Karpas-422 (cell line): ENCODE data around the gene ARFGAP3. TPM values are rescaled to one million over a fixed set of nuclear protein-coding genes. Genes with fewer than 3 reads are reported as not detected.

Source experiments
- DNase-seq: peaks from one replicate; pipeline ENCODE4 v3.0.0-alpha.2; 2015
- H2AFZ ChIP-seq: fragments of 200-600 bp; sonication (generic); 2 replicates; pipeline ENCODE4 v1.6.1; 2014; ENCODE audit warnings: antibody characterized with exemption, low read length, mixed read lengths
- H3K27ac ChIP-seq: fragments of 200-600 bp; sonication (generic); 2 replicates; pipeline ENCODE4 v1.5.1; 2014; ENCODE audit warnings: mild to moderate bottlenecking, low read length, moderate library complexity
- H3K27me3 ChIP-seq: fragments of 200-600 bp; sonication (generic); 2 replicates; pipeline ENCODE4 v1.6.1; 2014; ENCODE audit warnings: low read length, mixed read lengths
- H3K36me3 ChIP-seq: fragments of 200-600 bp; sonication (generic); 2 replicates; pipeline ENCODE4 v1.6.1; 2014; ENCODE audit warnings: low read length, mixed read lengths; ENCODE audit not compliant: insufficient read depth
- H3K4me1 ChIP-seq: fragments of 200-600 bp; sonication (generic); 2 replicates; pipeline ENCODE4 v1.6.1; 2014; ENCODE audit warnings: mild to moderate bottlenecking, low read length, mixed read lengths
- H3K4me2 ChIP-seq: fragments of 200-600 bp; sonication (generic); 2 replicates; pipeline ENCODE4 v1.6.1; 2014; ENCODE audit warnings: low read length, low read depth, mild to moderate bottlenecking; ENCODE audit not compliant: poor library complexity, severe bottlenecking
- H3K4me3 ChIP-seq: fragments of 200-600 bp; sonication (generic); 2 replicates; pipeline ENCODE4 v1.5.1; 2014; ENCODE audit warnings: mild to moderate bottlenecking, antibody characterized with exemption, low read length, mixed read lengths
- H3K79me2 ChIP-seq: fragments of 200-600 bp; sonication (generic); 2 replicates; pipeline ENCODE4 v1.6.1; 2014; ENCODE audit warnings: mild to moderate bottlenecking, low read length, mixed read lengths
- H3K9ac ChIP-seq: fragments of 200-600 bp; sonication (generic); 2 replicates; pipeline ENCODE4 v1.6.0; 2014; ENCODE audit warnings: low read length
- H3K9me2 ChIP-seq: fragments of 200-600 bp; sonication (generic), shearing (Covaris generic); replicated peaks from 2 replicates; pipeline ENCODE4 v1.6.0; 2014; ENCODE audit warnings: mild to moderate bottlenecking, low read length, moderate library complexity; ENCODE audit not compliant: insufficient read depth
- H3K9me3 ChIP-seq: fragments of 300-700, 200-600 bp; sonication (generic); 2 replicates; pipeline ENCODE4 v1.6.1; 2014; ENCODE audit warnings: low read length, mixed read lengths
- H4K20me1 ChIP-seq: fragments of 200-600 bp; sonication (generic); 2 replicates; pipeline ENCODE4 v1.6.1; 2014; ENCODE audit warnings: mild to moderate bottlenecking, antibody characterized with exemption, low read length, low read depth; ENCODE audit not compliant: insufficient read depth
- total RNA-seq: library from RNA; depleted of rRNA; stranded (reverse); fragments of >200 nt; shearing (Covaris generic); gene quantifications from 2 replicates; pipeline ENCODE4 v1.2.3, GENCODE V29; 2014; ENCODE audit warnings: low replicate concordance

ARFGAP3 gene
- total RNA-seq, 1 experiment from 2014 or later = 26.1 TPM

DNA sequence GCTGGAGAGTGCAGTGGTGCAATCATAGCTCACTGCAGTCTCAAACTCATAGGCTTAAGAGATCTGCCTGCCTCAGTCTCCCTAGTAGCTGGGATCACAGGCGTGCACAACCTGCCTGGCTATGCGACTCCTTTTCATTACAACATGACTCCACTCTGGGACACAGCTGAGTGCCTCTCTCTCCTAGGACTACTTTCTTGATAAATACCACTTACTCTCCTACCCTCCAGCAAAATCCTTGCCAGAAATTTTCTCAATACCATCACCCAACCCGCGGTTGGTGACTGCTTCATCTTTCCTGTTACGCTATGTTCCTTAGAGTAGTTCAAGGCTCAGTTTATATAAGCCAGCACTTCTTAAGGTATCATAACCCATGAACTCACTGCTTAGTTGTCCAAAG is 26.9 kb downstream of the ARFGAP3 start:
- Histone ChIP-seq H3K27ac (no peak overlapping the region), H3K36me3 (no peaks in the 10 kb centered on the region), H3K4me1 (no peaks in the 10 kb centered on the region), H3K27me3 (no peaks in the 10 kb centered on the region), H3K9ac (no peak overlapping the region), H3K9me3 (no peaks in the 10 kb centered on the region), H3K4me2 (no peak overlapping the region), H3K79me2 (no peaks in the 10 kb centered on the region), H2AFZ (no peak overlapping the region), H4K20me1 (no peaks in the 10 kb centered on the region), H3K4me3 (no peak overlapping the region), H3K9me2 (no peaks in the 10 kb centered on the region)
- DNase-seq = no peak

DNA sequence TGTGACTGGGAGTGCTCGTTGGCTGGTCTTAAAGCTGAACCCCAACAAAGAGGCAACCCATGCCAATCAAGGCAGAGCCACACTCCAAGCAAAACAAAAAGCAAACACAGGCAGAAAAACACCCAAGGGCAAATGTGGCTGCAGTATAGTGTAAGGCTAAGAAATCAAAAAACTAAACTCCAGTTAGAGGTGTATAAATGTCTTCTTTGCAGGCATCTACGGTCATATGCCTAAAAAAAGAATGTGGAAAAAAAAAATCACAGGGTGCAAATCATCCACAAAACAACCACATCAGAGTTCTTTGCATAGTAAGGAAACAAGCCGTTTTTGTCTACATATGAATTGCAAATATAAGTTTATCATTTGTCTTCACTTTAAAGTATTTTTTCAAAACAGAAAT is 27.8 kb downstream of the ARFGAP3 start:
- no peak overlapping the region for H2AFZ ChIP-seq
- H3K9me2 ChIP-seq = no peaks in the 10 kb centered on the region
- DNase-seq = no peak
- no peaks in the 10 kb centered on the region for H3K9me3 ChIP-seq
- H3K36me3 ChIP-seq = no peaks in the 10 kb centered on the region
- H3K4me3 ChIP-seq = no peak overlapping the region
- no peaks in the 10 kb centered on the region for H3K4me1 ChIP-seq
- no peaks in the 10 kb centered on the region for H3K27me3 ChIP-seq
- no peaks in the 10 kb centered on the region for H4K20me1 ChIP-seq
- H3K4me2 ChIP-seq = no peak overlapping the region
- H3K27ac ChIP-seq = no peak overlapping the region
- H3K79me2 ChIP-seq = no peaks in the 10 kb centered on the region
- no peak overlapping the region for H3K9ac ChIP-seq

DNA sequence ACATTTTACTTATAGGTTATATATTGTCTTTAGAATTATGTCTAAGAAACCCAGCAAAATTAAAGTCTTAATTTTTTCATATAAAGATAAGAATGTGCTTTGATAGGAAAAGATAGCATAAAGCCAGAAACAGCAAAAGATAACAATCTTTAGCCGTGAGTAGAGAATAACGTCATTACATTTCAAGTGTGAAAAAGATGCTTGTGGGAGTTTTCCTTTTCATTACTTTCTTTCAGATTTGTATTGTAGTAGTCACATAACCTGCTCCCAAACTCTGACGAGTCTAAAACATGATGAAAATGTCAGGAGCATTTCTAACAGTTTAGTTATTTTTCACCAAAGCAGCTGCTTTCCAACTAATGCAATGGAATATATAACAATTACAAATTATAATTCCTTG is 31.3 kb downstream of the ARFGAP3 start:
- Histone ChIP-seq H2AFZ (no peak overlapping the region), H3K79me2 (no peaks in the 10 kb centered on the region), H3K9me3 (peaks cover 5% of the 10 kb centered on the region; the same call in 1 of the 2 replicates), H3K9ac (no peak overlapping the region), H3K36me3 (0 out of 2 replicates have a peak, but pooled peaks cover 9% of the 10 kb centered on the region), H3K9me2 (no peaks in the 10 kb centered on the region), H4K20me1 (no peaks in the 10 kb centered on the region), H3K27ac (no peak overlapping the region), H3K27me3 (no peaks in the 10 kb centered on the region), H3K4me1 (no peaks in the 10 kb centered on the region), H3K4me3 (no peak overlapping the region), H3K4me2 (no peak overlapping the region)
- DNase-seq = no peak

DNA sequence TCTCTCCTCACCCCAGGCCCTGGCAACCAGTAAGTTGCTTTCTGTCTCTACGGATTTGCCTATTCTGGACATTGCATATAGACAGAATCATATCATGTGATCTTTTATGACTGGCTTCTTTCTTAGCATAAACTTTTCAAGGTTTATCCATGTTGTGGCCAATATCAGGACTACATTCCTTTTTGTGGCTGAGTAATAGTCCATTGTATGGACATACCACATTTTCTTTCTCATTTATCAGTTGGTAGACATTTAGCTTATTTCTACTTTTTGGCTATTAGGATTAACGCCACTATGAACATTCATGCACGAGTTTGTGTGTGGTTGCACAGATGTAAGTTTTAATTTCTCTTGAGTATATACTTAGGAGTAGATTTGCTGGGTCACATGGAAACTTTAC is 35.7 kb downstream of the ARFGAP3 start:
- no peak for DNase-seq
- Histone ChIP-seq H3K4me1 (peaks cover 25% of the 10 kb centered on the region), H3K9me2 (no peaks in the 10 kb centered on the region), H3K4me3 (no peak overlapping the region), H3K4me2 (no peak overlapping the region), H3K9ac (no peak overlapping the region), H3K27ac (no peak overlapping the region), H3K9me3 (peaks cover 5% of the 10 kb centered on the region; the same call in 1 of the 2 replicates), H3K27me3 (no peaks in the 10 kb centered on the region), H3K79me2 (no peaks in the 10 kb centered on the region), H4K20me1 (no peaks in the 10 kb centered on the region), H3K36me3 (0 out of 2 replicates have a peak, but pooled peaks cover 9% of the 10 kb centered on the region), H2AFZ (no peak overlapping the region)

DNA sequence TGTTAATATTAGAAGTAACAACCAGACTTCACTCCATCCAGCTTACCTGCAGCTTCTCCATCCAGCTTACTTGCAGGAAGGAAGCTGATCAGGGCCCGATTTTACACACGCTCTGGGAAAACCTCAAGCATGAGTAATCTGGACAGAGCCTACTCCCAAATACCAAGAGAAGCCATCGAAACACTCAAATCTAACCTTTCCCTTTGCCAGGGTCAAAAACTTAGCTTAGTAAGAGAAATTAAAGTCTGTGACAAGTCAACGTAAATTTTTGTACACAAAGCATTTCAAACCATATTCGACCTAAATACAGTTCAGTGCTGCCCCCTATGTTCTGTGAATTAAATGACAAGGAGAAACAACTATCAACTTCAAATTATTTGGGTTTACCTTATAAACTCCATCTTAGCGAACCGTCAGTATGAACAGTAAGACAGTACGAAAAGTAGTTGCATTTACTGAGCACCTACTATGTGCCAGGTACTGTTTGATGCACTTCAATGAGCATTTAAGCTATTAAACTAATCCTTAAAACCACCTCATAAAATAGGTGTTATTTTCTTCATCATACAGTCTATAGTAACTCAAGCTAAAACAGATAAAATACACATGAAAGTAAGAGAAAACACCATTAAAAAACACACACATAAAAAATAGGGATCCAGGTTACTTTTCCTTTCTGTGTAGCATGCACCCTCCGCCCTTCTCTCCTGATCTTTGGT is 36.9 kb downstream of the ARFGAP3 start:
- DNase-seq = peak; percentile 60
- Histone ChIP-seq H3K4me1 (peaks cover 37% of the 10 kb centered on the region), H3K79me2 (no peaks in the 10 kb centered on the region), H3K36me3 (0 out of 2 replicates have a peak, but pooled peaks cover 9% of the 10 kb centered on the region), H4K20me1 (no peaks in the 10 kb centered on the region), H2AFZ (peak overlapping the region; percentile 29; the same call in 1 of the 2 replicates), H3K4me3 (no peak overlapping the region), H3K9ac (0 out of 2 replicates have a peak overlapping the region, but pooled peaks have one; percentile 30), H3K9me2 (no peaks in the 10 kb centered on the region), H3K27me3 (no peaks in the 10 kb centered on the region), H3K27ac (no peak overlapping the region), H3K4me2 (peak overlapping the region; percentile 42), H3K9me3 (peaks cover 5% of the 10 kb centered on the region; the same call in 1 of the 2 replicates)

DNA sequence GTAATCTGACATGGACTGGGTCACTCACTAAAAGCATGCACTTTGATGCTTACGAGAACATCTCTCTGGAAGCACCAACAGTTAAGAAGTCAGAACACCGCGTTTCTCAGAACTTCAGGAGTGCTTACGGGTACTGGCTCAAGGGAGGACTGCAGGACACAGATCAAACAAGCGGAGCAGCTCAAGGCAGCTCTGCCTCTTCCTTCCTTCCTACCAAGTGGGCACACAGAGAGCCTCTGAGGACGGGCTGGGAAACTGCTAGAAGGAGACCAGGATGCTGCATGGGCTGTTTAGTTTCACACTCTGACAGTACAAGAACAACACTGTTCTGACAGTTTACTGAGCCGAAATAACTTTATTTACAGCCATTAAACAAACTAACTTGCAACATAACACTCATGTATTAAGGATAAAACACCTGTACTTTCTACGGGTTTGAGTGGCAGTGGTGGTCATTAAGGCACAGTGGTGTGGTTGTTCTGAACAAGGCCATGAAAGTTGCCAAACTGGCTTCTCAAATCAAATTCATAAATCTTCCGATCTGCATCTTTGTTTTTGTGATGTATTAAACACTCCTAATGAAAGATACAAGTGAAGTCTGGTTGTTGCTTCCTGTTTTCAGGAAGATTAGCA is 37.5 kb downstream of the ARFGAP3 start:
- peaks cover 44% of the 10 kb centered on the region for H3K4me1 ChIP-seq
- no peaks in the 10 kb centered on the region for H3K27me3 ChIP-seq
- 0 out of 2 replicates have a peak overlapping the region, but pooled peaks have one; percentile 30 for H3K9ac ChIP-seq
- peak overlapping the region; percentile 42 for H3K4me2 ChIP-seq
- H3K9me3 ChIP-seq = peaks cover 5% of the 10 kb centered on the region; the same call in 1 of the 2 replicates
- H4K20me1 ChIP-seq = no peaks in the 10 kb centered on the region
- H3K36me3 ChIP-seq = 0 out of 2 replicates have a peak, but pooled peaks cover 9% of the 10 kb centered on the region
- no peaks in the 10 kb centered on the region for H3K9me2 ChIP-seq
- no peaks in the 10 kb centered on the region for H3K79me2 ChIP-seq
- no peak overlapping the region for H3K27ac ChIP-seq
- H3K4me3 ChIP-seq = no peak overlapping the region
- H2AFZ ChIP-seq = peak overlapping the region; percentile 29; the same call in 1 of the 2 replicates
- DNase-seq = no peak

DNA sequence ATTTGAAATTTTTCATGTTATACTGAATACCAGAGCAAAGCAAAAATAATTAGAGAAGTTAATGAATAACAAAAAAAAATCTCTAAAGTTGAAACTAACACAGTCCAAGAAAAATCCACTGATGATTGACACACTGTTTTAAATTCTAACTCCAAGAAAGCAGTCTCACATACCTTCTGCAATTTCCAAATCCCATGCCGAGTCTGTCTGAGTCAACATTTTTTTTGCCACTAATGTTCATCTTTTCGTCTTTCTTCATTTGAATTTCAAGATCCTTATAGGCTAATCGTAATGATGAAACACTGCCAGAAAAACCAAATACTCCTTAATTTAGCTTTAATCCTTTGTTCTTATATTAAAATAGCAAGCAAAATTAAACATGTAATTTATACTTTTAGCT is 39.5 kb downstream of the ARFGAP3 start:
- Histone ChIP-seq H3K9me3 (peaks cover 5% of the 10 kb centered on the region; the same call in 1 of the 2 replicates), H3K9ac (peak overlapping the region; percentile 35), H3K9me2 (no peaks in the 10 kb centered on the region), H3K36me3 (0 out of 2 replicates have a peak, but pooled peaks cover 9% of the 10 kb centered on the region), H3K79me2 (no peaks in the 10 kb centered on the region), H4K20me1 (no peaks in the 10 kb centered on the region), H3K27ac (peak overlapping the region; percentile 60), H3K4me3 (peak overlapping the region; percentile 32; the same call in 1 of the 2 replicates), H3K4me2 (peak overlapping the region; percentile 61), H3K4me1 (peaks cover 64% of the 10 kb centered on the region), H2AFZ (no peak overlapping the region), H3K27me3 (no peaks in the 10 kb centered on the region)
- no peak for DNase-seq

DNA sequence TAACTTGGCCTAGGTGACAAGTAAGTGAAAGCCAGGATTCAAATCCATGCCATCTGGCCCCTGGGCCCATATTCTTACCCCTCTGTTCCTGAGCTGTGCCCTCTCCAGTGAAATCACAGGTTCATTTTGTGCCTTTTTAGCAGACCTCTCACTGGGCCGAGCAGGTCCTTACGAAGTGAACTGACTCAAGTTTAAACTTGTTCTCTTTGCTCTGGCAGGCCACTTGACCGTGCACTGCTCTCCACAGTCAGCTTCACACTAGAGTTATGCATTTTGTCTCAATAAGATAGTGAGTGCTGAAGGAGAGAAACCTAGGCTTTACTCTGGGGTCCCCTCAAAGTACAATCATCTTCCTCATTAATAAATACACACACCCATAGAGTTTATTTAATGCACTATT is 40.7 kb downstream of the ARFGAP3 start:
- Histone ChIP-seq H3K9ac (peak overlapping the region; percentile 11; the same call in 1 of the 2 replicates), H3K36me3 (0 out of 2 replicates have a peak, but pooled peaks cover 3% of the 10 kb centered on the region), H4K20me1 (no peaks in the 10 kb centered on the region), H3K79me2 (no peaks in the 10 kb centered on the region), H3K9me2 (no peaks in the 10 kb centered on the region), H2AFZ (no peak overlapping the region), H3K4me1 (peaks cover 76% of the 10 kb centered on the region), H3K4me3 (no peak overlapping the region), H3K4me2 (peak overlapping the region; percentile 61), H3K27ac (peak overlapping the region; percentile 60), H3K27me3 (no peaks in the 10 kb centered on the region), H3K9me3 (peaks cover 1% of the 10 kb centered on the region; the same call in 1 of the 2 replicates)
- DNase-seq = no peak
